Body of pancreas (tissue), 4 donors: ENCODE results near the gene ZFYVE21.

ENCODE experiments used
- POLR2A ChIP-seq, 3 donors: fragments of 450-650 bp; IDR thresholded peaks; one replicate each; pipeline ENCODE4 v1.6.1; 2016; ENCODE audit warnings: antibody characterized with exemption in 3 of 3, mild to moderate bottlenecking in 2 of 3
- TF ChIP-seq, protein P1 (sequence below), 7 experiments: fragments of 450-650 bp in 4 of 7; fragments of 200-600 bp in 3 of 7; sonication (generic) in 3 of 7; IDR thresholded peaks; one replicate each; pipeline ENCODE4 v1.5.1; 2016 to 2019; ENCODE audit warnings: antibody characterized with exemption in 7 of 7

DNA sequence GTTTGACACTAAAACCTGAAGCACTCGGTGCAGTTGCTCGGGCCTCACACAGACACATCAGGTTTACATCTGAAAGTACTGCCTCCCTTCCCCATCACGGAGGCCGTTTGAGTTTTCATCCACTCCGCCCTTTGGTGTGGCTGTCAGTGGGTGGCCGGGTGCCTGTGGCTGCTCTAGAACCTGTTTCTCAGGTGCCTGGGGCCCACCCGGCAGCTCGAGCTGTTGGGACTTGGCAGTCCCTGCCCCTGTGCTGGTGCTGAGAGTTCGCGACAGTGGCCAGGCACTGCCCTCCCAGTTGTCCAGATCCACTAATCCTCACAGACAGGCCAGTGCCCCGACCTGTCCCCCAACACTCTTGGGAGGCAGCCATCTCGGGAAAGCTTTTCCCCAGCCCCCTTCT is 22.7 kb upstream of the ZFYVE21 start:
- no peak for TF ChIP-seq POLR2A (IDR thresholded peaks at IDR 0.05)
- TF ChIP-seq, protein P1, sequence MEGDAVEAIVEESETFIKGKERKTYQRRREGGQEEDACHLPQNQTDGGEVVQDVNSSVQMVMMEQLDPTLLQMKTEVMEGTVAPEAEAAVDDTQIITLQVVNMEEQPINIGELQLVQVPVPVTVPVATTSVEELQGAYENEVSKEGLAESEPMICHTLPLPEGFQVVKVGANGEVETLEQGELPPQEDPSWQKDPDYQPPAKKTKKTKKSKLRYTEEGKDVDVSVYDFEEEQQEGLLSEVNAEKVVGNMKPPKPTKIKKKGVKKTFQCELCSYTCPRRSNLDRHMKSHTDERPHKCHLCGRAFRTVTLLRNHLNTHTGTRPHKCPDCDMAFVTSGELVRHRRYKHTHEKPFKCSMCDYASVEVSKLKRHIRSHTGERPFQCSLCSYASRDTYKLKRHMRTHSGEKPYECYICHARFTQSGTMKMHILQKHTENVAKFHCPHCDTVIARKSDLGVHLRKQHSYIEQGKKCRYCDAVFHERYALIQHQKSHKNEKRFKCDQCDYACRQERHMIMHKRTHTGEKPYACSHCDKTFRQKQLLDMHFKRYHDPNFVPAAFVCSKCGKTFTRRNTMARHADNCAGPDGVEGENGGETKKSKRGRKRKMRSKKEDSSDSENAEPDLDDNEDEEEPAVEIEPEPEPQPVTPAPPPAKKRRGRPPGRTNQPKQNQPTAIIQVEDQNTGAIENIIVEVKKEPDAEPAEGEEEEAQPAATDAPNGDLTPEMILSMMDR (IDR thresholded peaks at IDR 0.05) = no peak
